ENCODE data around the gene NXNL1.

DNA sequence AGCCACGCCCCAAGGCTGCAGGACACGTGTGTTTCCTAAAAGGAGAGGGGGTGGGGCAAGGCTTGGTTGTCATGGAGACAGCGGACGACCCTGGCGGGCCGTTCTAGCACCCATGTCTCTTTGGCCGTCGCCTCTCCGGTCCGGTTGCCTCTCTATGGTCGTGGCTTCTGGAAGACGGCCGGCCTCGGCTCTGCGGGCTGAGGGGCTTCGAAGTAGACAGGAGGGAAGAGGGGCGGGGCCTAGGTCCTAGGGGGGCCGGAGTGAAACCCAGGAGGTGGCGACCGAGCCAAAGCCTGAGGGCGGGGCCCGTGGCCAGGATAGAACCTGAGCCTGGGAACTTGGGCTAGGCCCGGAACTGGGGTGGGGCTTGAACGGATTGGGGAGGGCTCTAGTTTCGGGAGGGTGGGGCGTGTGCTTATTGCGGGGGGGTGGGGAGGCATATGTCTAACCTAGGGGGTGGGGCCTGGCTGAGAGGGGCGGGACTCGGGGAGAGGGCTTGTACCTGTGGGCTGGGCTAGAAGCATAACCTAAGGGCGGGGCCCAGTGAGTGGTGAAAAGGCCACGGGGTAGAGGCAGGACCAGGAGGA lies 8.8 kb upstream of the NXNL1 start:
- TF ChIP-seq, protein P1, sequence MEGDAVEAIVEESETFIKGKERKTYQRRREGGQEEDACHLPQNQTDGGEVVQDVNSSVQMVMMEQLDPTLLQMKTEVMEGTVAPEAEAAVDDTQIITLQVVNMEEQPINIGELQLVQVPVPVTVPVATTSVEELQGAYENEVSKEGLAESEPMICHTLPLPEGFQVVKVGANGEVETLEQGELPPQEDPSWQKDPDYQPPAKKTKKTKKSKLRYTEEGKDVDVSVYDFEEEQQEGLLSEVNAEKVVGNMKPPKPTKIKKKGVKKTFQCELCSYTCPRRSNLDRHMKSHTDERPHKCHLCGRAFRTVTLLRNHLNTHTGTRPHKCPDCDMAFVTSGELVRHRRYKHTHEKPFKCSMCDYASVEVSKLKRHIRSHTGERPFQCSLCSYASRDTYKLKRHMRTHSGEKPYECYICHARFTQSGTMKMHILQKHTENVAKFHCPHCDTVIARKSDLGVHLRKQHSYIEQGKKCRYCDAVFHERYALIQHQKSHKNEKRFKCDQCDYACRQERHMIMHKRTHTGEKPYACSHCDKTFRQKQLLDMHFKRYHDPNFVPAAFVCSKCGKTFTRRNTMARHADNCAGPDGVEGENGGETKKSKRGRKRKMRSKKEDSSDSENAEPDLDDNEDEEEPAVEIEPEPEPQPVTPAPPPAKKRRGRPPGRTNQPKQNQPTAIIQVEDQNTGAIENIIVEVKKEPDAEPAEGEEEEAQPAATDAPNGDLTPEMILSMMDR (IDR thresholded peaks at IDR 0.05), result no peak
- TF ChIP-seq, protein P2, sequence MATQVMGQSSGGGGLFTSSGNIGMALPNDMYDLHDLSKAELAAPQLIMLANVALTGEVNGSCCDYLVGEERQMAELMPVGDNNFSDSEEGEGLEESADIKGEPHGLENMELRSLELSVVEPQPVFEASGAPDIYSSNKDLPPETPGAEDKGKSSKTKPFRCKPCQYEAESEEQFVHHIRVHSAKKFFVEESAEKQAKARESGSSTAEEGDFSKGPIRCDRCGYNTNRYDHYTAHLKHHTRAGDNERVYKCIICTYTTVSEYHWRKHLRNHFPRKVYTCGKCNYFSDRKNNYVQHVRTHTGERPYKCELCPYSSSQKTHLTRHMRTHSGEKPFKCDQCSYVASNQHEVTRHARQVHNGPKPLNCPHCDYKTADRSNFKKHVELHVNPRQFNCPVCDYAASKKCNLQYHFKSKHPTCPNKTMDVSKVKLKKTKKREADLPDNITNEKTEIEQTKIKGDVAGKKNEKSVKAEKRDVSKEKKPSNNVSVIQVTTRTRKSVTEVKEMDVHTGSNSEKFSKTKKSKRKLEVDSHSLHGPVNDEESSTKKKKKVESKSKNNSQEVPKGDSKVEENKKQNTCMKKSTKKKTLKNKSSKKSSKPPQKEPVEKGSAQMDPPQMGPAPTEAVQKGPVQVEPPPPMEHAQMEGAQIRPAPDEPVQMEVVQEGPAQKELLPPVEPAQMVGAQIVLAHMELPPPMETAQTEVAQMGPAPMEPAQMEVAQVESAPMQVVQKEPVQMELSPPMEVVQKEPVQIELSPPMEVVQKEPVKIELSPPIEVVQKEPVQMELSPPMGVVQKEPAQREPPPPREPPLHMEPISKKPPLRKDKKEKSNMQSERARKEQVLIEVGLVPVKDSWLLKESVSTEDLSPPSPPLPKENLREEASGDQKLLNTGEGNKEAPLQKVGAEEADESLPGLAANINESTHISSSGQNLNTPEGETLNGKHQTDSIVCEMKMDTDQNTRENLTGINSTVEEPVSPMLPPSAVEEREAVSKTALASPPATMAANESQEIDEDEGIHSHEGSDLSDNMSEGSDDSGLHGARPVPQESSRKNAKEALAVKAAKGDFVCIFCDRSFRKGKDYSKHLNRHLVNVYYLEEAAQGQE (IDR thresholded peaks at IDR 0.05; ENCODE audit: insufficient read depth in 1 of 2, low read depth in 2 of 2, low read length in 1 of 2), result no peak
- TF ChIP-seq TCF7L2 (IDR thresholded peaks at IDR 0.05; ENCODE audit: low read depth, low read length), result no peak
- no peak for TF ChIP-seq SIN3A (IDR thresholded peaks at IDR 0.05; ENCODE audit: borderline replicate concordance, insufficient read depth, low read depth, low read length)
- TF ChIP-seq POLR2AphosphoS5 (IDR thresholded peaks at IDR 0.05; ENCODE audit: low read depth, low read length), result no peak

Data from Panc1 (cell line).